Lung (tissue), 12 donors: ENCODE results near the gene TNS4. TPM values are rescaled to one million over a fixed set of nuclear protein-coding genes. Genes with fewer than 3 reads are reported as not detected.

ENCODE experiments used
- ATAC-seq: fragments of 200-7000 bp; cut with Tn5 transposase; one replicate; pipeline ENCODE4 v1.9.1; 2020; ENCODE audit warnings: moderate number of reproducible peaks; ENCODE audit not compliant: insufficient read depth, low FRiP score
- DNase-seq, 3 donors: peaks; one replicate each; pipeline ENCODE4 v3.0.0-alpha.2; 2013 to 2017
- H3K27ac ChIP-seq, 2 donors: one replicate each; pipeline ENCODE4 v1.5.1; 2013; ENCODE audit warnings: mild to moderate bottlenecking in 2 of 2, moderate library complexity in 2 of 2, control low read depth in 1 of 2, inconsistent platforms in 1 of 2, low read depth in 1 of 2, low read length in 1 of 2
- H3K27me3 ChIP-seq, 3 donors: one replicate each; pipeline ENCODE4 v1.5.1; 2013; ENCODE audit warnings: low read length in 2 of 3; ENCODE audit not compliant: control insufficient read depth in 3 of 3, insufficient read depth in 3 of 3
- H3K36me3 ChIP-seq, 4 donors: one replicate each; pipeline ENCODE4 v1.5.1; 2013; ENCODE audit warnings: low read length in 4 of 4, mild to moderate bottlenecking in 1 of 4, moderate library complexity in 1 of 4; ENCODE audit not compliant: control insufficient read depth in 4 of 4, insufficient read depth in 4 of 4
- H3K4me1 ChIP-seq, 5 donors: one replicate each; pipeline ENCODE4 v1.5.1; 2013; ENCODE audit warnings: low read length in 5 of 5, mild to moderate bottlenecking in 2 of 5, moderate library complexity in 1 of 5; ENCODE audit not compliant: control insufficient read depth in 5 of 5, insufficient read depth in 5 of 5
- H3K4me3 ChIP-seq: one replicate; pipeline ENCODE4 v1.5.1; 2013; ENCODE audit warnings: mild to moderate bottlenecking, control low read depth, moderate library complexity
- H3K9ac ChIP-seq, 2 donors: one replicate each; pipeline ENCODE4 v1.5.1; 2013; ENCODE audit warnings: low read length in 2 of 2, control low read depth in 1 of 2; ENCODE audit not compliant: insufficient read depth in 1 of 2
- H3K9me3 ChIP-seq, 4 donors: one replicate each; pipeline ENCODE4 v1.5.1; 2013; ENCODE audit warnings: low read length in 3 of 4, mild to moderate bottlenecking in 1 of 4, moderate library complexity in 1 of 4; ENCODE audit not compliant: control insufficient read depth in 4 of 4, insufficient read depth in 3 of 4
- WGBS, 2 donors: extraction: QIAGEN DNeasy Blood & Tissue Kit; methylation state at CpG; one replicate each; pipeline ENCODE4 v1.1.7; 2013; 5-methylcytosine and 5-hydroxymethylcytosine counted together
- polyA plus RNA-seq, 2 donors: library from polyadenylated mRNA; stranded (reverse); fragments of 200-250 nt; gene quantifications; one replicate each; pipeline ENCODE4 v1.2.1, GENCODE V29; 2013
- total RNA-seq, 2 donors: library from RNA; depleted of rRNA in 1 of 2; stranded (reverse); fragments of >200 nt in 1 of 2; gene quantifications; one replicate each; pipeline ENCODE4 v1.2.1, GENCODE V29; 2014 to 2021
- TF ChIP-seq, protein P1 (sequence below): IDR thresholded peaks from 2 replicates; pipeline ENCODE4 v1.5.1; 2012; ENCODE audit warnings: mild to moderate bottlenecking; ENCODE audit errors: control extremely low read depth, extremely low read depth
- donor health status: control.
- donor health status: control.
- donor health status: Bipolar disorder and iron deficiency.
- donor health status: healthy.
- donor health status: DM: yes; HTN: yes; CAD: no.

The TNS4 gene
- total and polyA plus RNA-seq, 4 donors = 0.17 to 6.8 (median 2.2) TPM

DNA sequence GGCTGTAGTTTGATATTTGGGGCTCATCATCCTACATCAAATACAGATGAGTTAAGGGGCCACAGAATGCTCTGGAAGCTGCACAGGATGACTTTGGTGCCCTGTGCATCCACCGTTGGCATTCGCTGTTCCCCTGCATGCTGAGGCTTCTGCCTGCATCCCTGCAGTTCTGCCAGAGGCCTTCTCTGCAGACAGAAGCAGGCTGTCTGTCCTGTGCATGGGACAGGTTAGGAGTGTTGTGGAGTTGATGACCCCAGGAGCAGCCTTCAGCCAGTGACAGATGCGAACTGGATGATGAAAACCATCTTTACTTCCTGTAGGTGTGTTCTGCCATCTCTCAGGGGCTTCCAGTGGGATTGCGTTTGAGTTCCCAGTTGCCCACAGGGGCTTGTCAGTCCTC lies 13.6 kb upstream of the TNS4 start:
- Histone ChIP-seq H3K27ac (peak overlapping the region in 1 of 2 donors; percentile 22), H3K4me3 (no peak overlapping the region), H3K9me3 (no peaks in the 10 kb centered on the region), H3K27me3 (no peaks in the 10 kb centered on the region), H3K4me1 (peaks cover 0 to 13% (median 0%) of the 10 kb centered on the region in 5 donors), H3K36me3 (no peaks in the 10 kb centered on the region), H3K9ac (no peak overlapping the region)
- WGBS, 2 donors = 73 to 85% methylated on average over 4 of the region's 4 CpGs
- TF ChIP-seq, protein P1, sequence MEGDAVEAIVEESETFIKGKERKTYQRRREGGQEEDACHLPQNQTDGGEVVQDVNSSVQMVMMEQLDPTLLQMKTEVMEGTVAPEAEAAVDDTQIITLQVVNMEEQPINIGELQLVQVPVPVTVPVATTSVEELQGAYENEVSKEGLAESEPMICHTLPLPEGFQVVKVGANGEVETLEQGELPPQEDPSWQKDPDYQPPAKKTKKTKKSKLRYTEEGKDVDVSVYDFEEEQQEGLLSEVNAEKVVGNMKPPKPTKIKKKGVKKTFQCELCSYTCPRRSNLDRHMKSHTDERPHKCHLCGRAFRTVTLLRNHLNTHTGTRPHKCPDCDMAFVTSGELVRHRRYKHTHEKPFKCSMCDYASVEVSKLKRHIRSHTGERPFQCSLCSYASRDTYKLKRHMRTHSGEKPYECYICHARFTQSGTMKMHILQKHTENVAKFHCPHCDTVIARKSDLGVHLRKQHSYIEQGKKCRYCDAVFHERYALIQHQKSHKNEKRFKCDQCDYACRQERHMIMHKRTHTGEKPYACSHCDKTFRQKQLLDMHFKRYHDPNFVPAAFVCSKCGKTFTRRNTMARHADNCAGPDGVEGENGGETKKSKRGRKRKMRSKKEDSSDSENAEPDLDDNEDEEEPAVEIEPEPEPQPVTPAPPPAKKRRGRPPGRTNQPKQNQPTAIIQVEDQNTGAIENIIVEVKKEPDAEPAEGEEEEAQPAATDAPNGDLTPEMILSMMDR = no peak
- DNase-seq = no peak
- no peak for ATAC-seq

DNA sequence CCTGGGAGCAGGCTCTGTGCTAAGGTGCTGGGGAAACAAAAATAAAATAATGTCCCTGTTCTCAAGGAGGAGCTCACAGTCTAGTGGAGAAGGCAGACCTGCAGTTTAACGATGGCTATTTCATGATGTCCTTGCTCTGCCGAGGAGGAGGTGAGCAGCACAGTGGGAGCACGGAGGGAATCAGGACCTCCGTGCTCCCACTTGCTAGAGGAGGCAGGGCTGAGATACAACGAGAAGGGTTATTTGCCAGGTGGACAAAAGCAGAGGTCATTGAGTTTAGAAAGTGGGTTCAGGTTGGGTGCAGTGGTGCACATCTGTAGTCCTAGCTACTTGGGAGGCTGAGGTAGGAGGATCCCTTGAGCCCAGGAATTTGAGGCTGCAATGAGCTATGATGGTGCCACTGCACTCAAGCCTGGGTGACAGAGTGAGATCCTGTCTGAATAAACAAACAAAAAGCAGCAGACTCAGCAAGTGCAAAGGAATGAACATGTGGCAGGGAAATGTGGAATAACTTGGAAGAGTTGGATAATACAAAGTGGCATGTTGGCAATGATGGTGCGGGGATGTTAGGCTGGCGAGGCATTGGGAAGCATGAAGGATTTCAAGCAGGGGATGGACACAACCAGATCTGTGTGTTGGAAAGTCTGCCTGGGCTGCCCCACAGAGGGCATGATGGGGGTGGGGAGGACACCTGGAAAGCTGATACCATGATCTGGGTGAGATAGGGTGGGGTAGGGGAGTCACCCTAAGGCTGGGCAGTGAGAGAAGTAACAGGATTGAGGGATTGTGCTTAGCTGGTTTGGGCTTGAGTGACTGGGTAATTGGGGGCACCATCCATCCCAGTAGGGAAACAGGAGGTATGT lies 12.8 kb upstream of the TNS4 start:
- TF ChIP-seq, protein P1 = no peak
- no peaks in the 10 kb centered on the region for H3K36me3 ChIP-seq
- WGBS, 2 donors = 95 to 97% methylated on average over 7 of the region's 7 CpGs
- H3K27me3 ChIP-seq = no peaks in the 10 kb centered on the region
- no peak overlapping the region for H3K27ac ChIP-seq
- H3K9ac ChIP-seq = no peak overlapping the region
- H3K9me3 ChIP-seq = no peaks in the 10 kb centered on the region
- no peak overlapping the region for H3K4me3 ChIP-seq
- H3K4me1 ChIP-seq = peaks cover 0 to 13% (median 0%) of the 10 kb centered on the region in 5 donors
- ATAC-seq (no peak), DNase-seq (no peak)

DNA sequence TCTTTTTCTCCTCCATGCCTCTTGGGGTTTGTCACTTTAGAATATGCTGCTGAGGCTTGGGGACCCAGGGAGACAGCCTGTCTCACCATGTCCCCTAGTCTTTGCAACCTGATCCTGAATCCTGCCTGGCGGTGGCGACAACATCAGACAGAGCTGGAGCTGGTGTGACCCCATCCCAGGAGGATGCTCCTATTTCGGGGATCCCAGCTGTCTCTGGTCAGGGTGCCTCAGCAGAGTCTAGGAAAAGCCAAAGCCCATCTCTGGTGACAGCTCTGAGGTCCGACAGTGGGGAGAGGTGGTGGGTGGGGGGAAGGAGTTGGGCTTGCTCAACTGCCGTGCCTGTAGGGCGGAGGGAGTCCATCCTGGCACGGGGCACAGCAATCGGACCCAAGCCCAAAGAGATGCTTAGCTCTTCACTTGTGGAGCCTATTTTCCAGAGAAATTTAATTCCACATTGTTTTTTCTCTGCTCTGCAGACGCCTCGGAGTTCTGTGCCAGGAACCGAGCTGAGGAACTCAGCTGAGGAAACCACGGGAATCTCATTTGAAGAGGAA lies 10.3 kb upstream of the TNS4 start:
- Histone ChIP-seq H3K9ac (no peak overlapping the region), H3K36me3 (no peaks in the 10 kb centered on the region), H3K4me3 (no peak overlapping the region), H3K27me3 (no peaks in the 10 kb centered on the region), H3K9me3 (no peaks in the 10 kb centered on the region), H3K4me1 (peaks cover 0 to 11% (median 0%) of the 10 kb centered on the region in 5 donors), H3K27ac (no peak overlapping the region)
- ATAC-seq (no peak), DNase-seq (no peak)
- WGBS, 2 donors = 65 to 73% methylated on average over 12 of the region's 12 CpGs
- TF ChIP-seq, protein P1 = no peak
